Thymus (tissue), 11 donors: ENCODE measurements around the gene NBEA. TPM values are rescaled to one million over a fixed set of nuclear protein-coding genes. Genes with fewer than 3 reads are reported as not detected.
"Not testable (repeated sequence)": the region's sequence is repeated elsewhere in the genome, so short reads cannot be mapped to it uniquely, and the experiment has no call there.

Experiments
- DNase-seq, 9 donors: peaks; one replicate each; pipeline ENCODE4 v3.0.0-alpha.2; 2013; ENCODE audit warnings: low spot score in 9 of 9, low read depth in 6 of 9, missing footprints in 1 of 9
- H3K27ac ChIP-seq, 2 donors: one replicate each; pipeline ENCODE4 v1.5.1; 2013; ENCODE audit warnings: control low read depth in 1 of 2, low read depth in 1 of 2, low read length in 1 of 2, mild to moderate bottlenecking in 1 of 2, moderate library complexity in 1 of 2
- H3K27me3 ChIP-seq, 2 donors: one replicate each; pipeline ENCODE4 v1.5.1; 2013; ENCODE audit warnings: low read length in 1 of 2; ENCODE audit not compliant: control insufficient read depth in 2 of 2, insufficient read depth in 1 of 2
- H3K36me3 ChIP-seq, 2 donors: one replicate each; pipeline ENCODE4 v1.5.1; 2013; ENCODE audit warnings: low read length in 1 of 2, mild to moderate bottlenecking in 1 of 2, moderate library complexity in 1 of 2; ENCODE audit not compliant: control insufficient read depth in 2 of 2, insufficient read depth in 2 of 2
- H3K4me1 ChIP-seq, 2 donors: one replicate each; pipeline ENCODE4 v1.5.1; 2013; ENCODE audit warnings: low read length in 2 of 2; ENCODE audit not compliant: control insufficient read depth in 2 of 2, insufficient read depth in 2 of 2
- H3K4me3 ChIP-seq, 2 donors: one replicate each; pipeline ENCODE4 v1.5.1; 2013; ENCODE audit warnings: low read length in 2 of 2, control low read depth in 1 of 2, mild to moderate bottlenecking in 1 of 2
- H3K9me3 ChIP-seq, 2 donors: one replicate each; pipeline ENCODE4 v1.5.1; 2013; ENCODE audit warnings: low read length in 1 of 2, mild to moderate bottlenecking in 1 of 2; ENCODE audit not compliant: control insufficient read depth in 2 of 2, insufficient read depth in 1 of 2
- WGBS: extraction: QIAGEN DNeasy Blood & Tissue Kit; methylation state at CpG from one replicate; pipeline ENCODE4 v1.1.7; 2013; 5-methylcytosine and 5-hydroxymethylcytosine counted together
- polyA plus RNA-seq: library from polyadenylated mRNA; stranded (reverse); fragments of 200-250 nt; gene quantifications from one replicate; pipeline ENCODE4 v1.2.3, GENCODE V29; 2013
- total RNA-seq: library from RNA; stranded (reverse); fragments of 120-200 nt; gene quantifications from one replicate; pipeline ENCODE4 v1.2.4, GENCODE V29; 2013
- donor health status: healthy.

Gene NBEA
- total and polyA plus RNA-seq, 2 donors = 4.1 to 6.8 TPM

GRCh38 chr13:35016362-35017112 lies 74.5 kb downstream of the NBEA start:
- H3K27me3 ChIP-seq = no peaks in the 10 kb centered on the region
- DNase-seq = no peak
- no peaks in the 10 kb centered on the region for H3K9me3 ChIP-seq
- WGBS = 94% methylated on average over 5 of the region's 5 CpGs
- H3K4me1 ChIP-seq = no peaks in the 10 kb centered on the region
- no peak overlapping the region for H3K4me3 ChIP-seq
- H3K27ac ChIP-seq = no peak overlapping the region
- no peaks in the 10 kb centered on the region for H3K36me3 ChIP-seq

GRCh38 chr13:35025314-35025713 lies 83.2 kb downstream of the NBEA start:
- 95% methylated on average over 2 of the region's 2 CpGs for WGBS
- no peak overlapping the region for H3K27ac ChIP-seq
- no peak overlapping the region for H3K4me3 ChIP-seq
- H3K4me1 ChIP-seq = no peaks in the 10 kb centered on the region
- no peaks in the 10 kb centered on the region for H3K9me3 ChIP-seq
- no peak for DNase-seq
- no peaks in the 10 kb centered on the region for H3K36me3 ChIP-seq
- H3K27me3 ChIP-seq = no peaks in the 10 kb centered on the region

- 97% methylated on average over 1 of the region's 1 CpG for WGBS
Measured at GRCh38 chr13:35028338-35028867, 86.3 kb downstream of the NBEA start.

GRCh38 chr13:35039012-35039411 lies 96.9 kb downstream of the NBEA start:
- WGBS = 88% methylated on average over 3 of the region's 3 CpGs
- Histone ChIP-seq H3K9me3 (no peaks in the 10 kb centered on the region), H3K27ac (no peak overlapping the region), H3K4me1 (no peaks in the 10 kb centered on the region), H3K27me3 (no peaks in the 10 kb centered on the region), H3K36me3 (no peaks in the 10 kb centered on the region), H3K4me3 (no peak overlapping the region)
- no peak for DNase-seq

More at GRCh38 chr13:35028338-35028867, 86.3 kb downstream of the NBEA start:
- DNase-seq = no peak
- Histone ChIP-seq H3K4me3 (no peak overlapping the region), H3K9me3 (no peaks in the 10 kb centered on the region), H3K27ac (no peak overlapping the region), H3K36me3 (no peaks in the 10 kb centered on the region), H3K4me1 (no peaks in the 10 kb centered on the region), H3K27me3 (no peaks in the 10 kb centered on the region)

GRCh38 chr13:35046587-35046986 lies 104.5 kb downstream of the NBEA start:
- Histone ChIP-seq H3K27ac (no peak overlapping the region), H3K4me3 (no peak overlapping the region), H3K9me3 (no peaks in the 10 kb centered on the region), H3K36me3 (no peaks in the 10 kb centered on the region), H3K27me3 (no peaks in the 10 kb centered on the region), H3K4me1 (no peaks in the 10 kb centered on the region)
- DNase-seq = no peak
- 99% methylated on average over 2 of the region's 2 CpGs for WGBS

- no peak for DNase-seq
- Histone ChIP-seq H3K27ac (no peak overlapping the region), H3K4me3 (no peak overlapping the region), H3K4me1 (no peaks in the 10 kb centered on the region), H3K27me3 (no peaks in the 10 kb centered on the region), H3K9me3 (no peaks in the 10 kb centered on the region), H3K36me3 (no peaks in the 10 kb centered on the region)
- 99% methylated on average over 5 of the region's 5 CpGs for WGBS
Measured at GRCh38 chr13:35055705-35056104, 113.6 kb downstream of the NBEA start.

- 98% methylated on average over 6 of the region's 6 CpGs for WGBS
- no peak for DNase-seq
Measured at GRCh38 chr13:35057858-35058257, 115.8 kb downstream of the NBEA start.

GRCh38 chr13:35058585-35058984 lies 116.5 kb downstream of the NBEA start:
- H3K27me3 ChIP-seq, H3K9me3 ChIP-seq, H3K4me3 ChIP-seq, H3K4me1 ChIP-seq, DNase-seq, H3K36me3 ChIP-seq, H3K27ac ChIP-seq: not testable (repeated sequence)
- 96% methylated on average over 3 of the region's 3 CpGs for WGBS

More at GRCh38 chr13:35057858-35058257, 115.8 kb downstream of the NBEA start:
- Histone ChIP-seq H3K27ac (no peak overlapping the region), H3K27me3 (no peaks in the 10 kb centered on the region), H3K4me1 (no peaks in the 10 kb centered on the region), H3K4me3 (no peak overlapping the region), H3K9me3 (no peaks in the 10 kb centered on the region), H3K36me3 (no peaks in the 10 kb centered on the region)

GRCh38 chr13:35086667-35087066 lies 144.6 kb downstream of the NBEA start:
- H3K4me3 ChIP-seq = no peak overlapping the region
- H3K36me3 ChIP-seq = no peaks in the 10 kb centered on the region
- no peaks in the 10 kb centered on the region for H3K9me3 ChIP-seq
- 92% methylated on average over 2 of the region's 2 CpGs for WGBS
- no peaks in the 10 kb centered on the region for H3K4me1 ChIP-seq
- no peak for DNase-seq
- H3K27ac ChIP-seq = no peak overlapping the region
- H3K27me3 ChIP-seq = no peaks in the 10 kb centered on the region
